Esophagus muscularis mucosa (tissue), 4 donors: ENCODE results near the gene PLCD3. TPM values are rescaled to one million over a fixed set of nuclear protein-coding genes. Genes with fewer than 3 reads are reported as not detected.

ENCODE experiments used
- DNase-seq: peaks from one replicate; pipeline ENCODE4 v3.0.0-alpha.2; 2017; ENCODE audit errors: extremely low spot score
- H3K27ac ChIP-seq, 4 donors: fragments of 200-600 bp; sonication (generic); replicated peaks in 1 of 4; 1 replicate in 3 of 4; 2 replicates in 1 of 4; pipeline ENCODE4 v1.5.1; 2016 to 2019; ENCODE audit warnings: mild to moderate bottlenecking in 1 of 4
- H3K27me3 ChIP-seq, 4 donors: fragments of 200-600 bp; sonication (generic); one replicate each; pipeline versions ENCODE4 v1.5.1 to v1.6.0; 2016 to 2019
- H3K36me3 ChIP-seq, 4 donors: fragments of 200-600 bp; sonication (generic); one replicate each; pipeline ENCODE4 v1.5.1; 2016 to 2019
- H3K4me1 ChIP-seq, 4 donors: fragments of 200-600 bp; sonication (generic); one replicate each; pipeline ENCODE4 v1.5.1; 2016 to 2019
- H3K4me3 ChIP-seq, 4 donors: fragments of 200-600 bp; sonication (generic); 1 replicate in 2 of 4; 2 replicates in 2 of 4; pipeline ENCODE4 v1.5.1; 2016 to 2019; ENCODE audit warnings: mild to moderate bottlenecking in 4 of 4, moderate library complexity in 1 of 4
- H3K9me3 ChIP-seq, 4 donors: fragments of 200-600 bp; sonication (generic); 1 replicate in 3 of 4; 2 replicates in 1 of 4; pipeline ENCODE4 v1.5.1; 2016 to 2019
- CTCF ChIP-seq, 3 experiments: fragments of 200-600 bp in 2 of 3; fragments of 450-650 bp in 1 of 3; sonication (generic) in 2 of 3; IDR thresholded peaks; one replicate each; pipeline ENCODE4 v1.5.1; 2017 to 2019; ENCODE audit warnings: antibody characterized with exemption in 3 of 3, mild to moderate bottlenecking in 2 of 3, moderate library complexity in 1 of 3
- EP300 ChIP-seq: sonication (generic); formaldehyde crosslinking; IDR thresholded peaks from one replicate; pipeline ENCODE4 v1.6.1; 2017; ENCODE audit warnings: antibody characterized with exemption
- POLR2A ChIP-seq: fragments of 450-650 bp; IDR thresholded peaks from one replicate; pipeline ENCODE4 v1.6.1; 2017; ENCODE audit warnings: antibody characterized with exemption, moderate library complexity, mild to moderate bottlenecking, low read depth
- POLR2AphosphoS5 ChIP-seq, 2 donors: sonication (generic); formaldehyde crosslinking; IDR thresholded peaks; one replicate each; pipeline ENCODE4 v1.6.1; 2017; ENCODE audit warnings: antibody characterized with exemption in 2 of 2
- WGBS: methylation state at CpG from one replicate; pipeline ENCODE4 v1.1.5; 2018; 5-methylcytosine and 5-hydroxymethylcytosine counted together
- intact Hi-C: fragments of 100-400 bp; cut with DNase I; formaldehyde crosslinking; loops from one replicate; pipeline ENCODE4 v1.15.1; 2023
- total RNA-seq, 4 donors: library from RNA; depleted of rRNA; stranded (reverse); fragments of >200 nt; gene quantifications; one replicate each; pipeline versions ENCODE4 v1.1.0 to v1.2.1, GENCODE V29; 2016

Gene PLCD3
- total RNA-seq, 4 donors from 2014 or later: 49.4 to 154 (median 106) TPM

- WGBS: 86% methylated on average over 6 of the region's 6 CpGs
- Histone ChIP-seq H3K27me3 (no peaks in the 10 kb centered on the region), H3K9me3 (no peaks in the 10 kb centered on the region), H3K27ac (peak overlapping the region in 1 of 4 donors; percentile 1), H3K4me3 (no peak overlapping the region), H3K36me3 (peaks cover 39 to 98% (median 87%) of the 10 kb centered on the region in 4 donors), H3K4me1 (peaks cover 37 to 53% (median 39%) of the 10 kb centered on the region in 4 donors)
- intact Hi-C loops: no loop called here
- TF ChIP-seq POLR2AphosphoS5 (IDR thresholded peaks at IDR 0.05): no peak
- TF ChIP-seq POLR2A: no peak
- TF ChIP-seq CTCF (IDR thresholded peaks at IDR 0.05): no peak
- TF ChIP-seq EP300: no peak
- DNase-seq: no peak
Measured at GRCh38 chr17:45104497-45104896, 27.8 kb downstream of the PLCD3 start.

GRCh38 chr17:45104029-45104428 is 28.3 kb downstream of the PLCD3 start:
- H3K4me1 ChIP-seq: peaks cover 36 to 53% (median 39%) of the 10 kb centered on the region in 4 donors
- no peak for TF ChIP-seq POLR2A
- TF ChIP-seq EP300: no peak
- H3K36me3 ChIP-seq: peaks cover 41 to 98% (median 90%) of the 10 kb centered on the region in 4 donors
- no peak for DNase-seq
- no peak overlapping the region for H3K4me3 ChIP-seq
- H3K9me3 ChIP-seq: no peaks in the 10 kb centered on the region
- H3K27ac ChIP-seq: no peak overlapping the region
- H3K27me3 ChIP-seq: no peaks in the 10 kb centered on the region
- intact Hi-C loops: no loop called here
- 86% methylated on average over 3 of the region's 8 CpGs for WGBS

- intact Hi-C loops: no loop called here
- no peak overlapping the region for H3K4me3 ChIP-seq
- H3K9me3 ChIP-seq: no peaks in the 10 kb centered on the region
- peaks cover 43 to 97% (median 93%) of the 10 kb centered on the region in 4 donors for H3K36me3 ChIP-seq
- WGBS: 74% methylated on average over 8 of the region's 9 CpGs
- peaks cover 36 to 57% (median 39%) of the 10 kb centered on the region in 4 donors for H3K4me1 ChIP-seq
- TF ChIP-seq EP300 (no peak), POLR2A (no peak), POLR2AphosphoS5 (IDR thresholded peaks at IDR 0.05) (no peak), CTCF (IDR thresholded peaks at IDR 0.05) (no peak)
- DNase-seq: no peak
- no peaks in the 10 kb centered on the region for H3K27me3 ChIP-seq
- H3K27ac ChIP-seq: no peak overlapping the region
Measured at GRCh38 chr17:45103269-45103795, 29.0 kb downstream of the PLCD3 start.

- WGBS: 89% methylated on average over 9 of the region's 9 CpGs
- no peak overlapping the region for H3K4me3 ChIP-seq
- peaks cover 48 to 97% (median 93%) of the 10 kb centered on the region in 4 donors for H3K36me3 ChIP-seq
- H3K27ac ChIP-seq: peak overlapping the region in 3 of 4 donors; percentile 18 to 55 (median 25)
- no peak for TF ChIP-seq POLR2AphosphoS5 (IDR thresholded peaks at IDR 0.05)
- TF ChIP-seq POLR2A: no peak
- no peak for TF ChIP-seq EP300
- TF ChIP-seq CTCF (IDR thresholded peaks at IDR 0.05): no peak
- intact Hi-C loops: no loop called here
- H3K4me1 ChIP-seq: peaks cover 36 to 61% (median 39%) of the 10 kb centered on the region in 4 donors
- H3K27me3 ChIP-seq: no peaks in the 10 kb centered on the region
- no peaks in the 10 kb centered on the region for H3K9me3 ChIP-seq
- DNase-seq: no peak
Measured at GRCh38 chr17:45102856-45103255, 29.5 kb downstream of the PLCD3 start.

GRCh38 chr17:45101883-45102811 is 30.2 kb downstream of the PLCD3 start:
- TF ChIP-seq POLR2AphosphoS5 (IDR thresholded peaks at IDR 0.05) (no peak), CTCF (IDR thresholded peaks at IDR 0.05) (no peak), POLR2A (no peak), EP300 (no peak)
- intact Hi-C loops: no loop called here
- Histone ChIP-seq H3K27me3 (no peaks in the 10 kb centered on the region), H3K9me3 (no peaks in the 10 kb centered on the region), H3K36me3 (peaks cover 55 to 97% (median 93%) of the 10 kb centered on the region in 4 donors), H3K4me3 (no peak overlapping the region), H3K4me1 (peaks cover 33 to 57% (median 37%) of the 10 kb centered on the region in 4 donors), H3K27ac (peak overlapping the region; percentile 18 to 55 (median 30))
- DNase-seq: no peak
- WGBS: 79% methylated on average over 12 of the region's 12 CpGs
